HG03103 (cell line): Measurements from ENCODE around the gene ADAMTSL2.

ENCODE experiments used
- ATAC-seq: cut with Tn5 transposase; IDR thresholded peaks from one replicate; pipeline ENCODE4 v1.9.1; 2021; ENCODE audit warnings: low read depth; ENCODE audit not compliant: unreplicated experiment

Gene ADAMTSL2

DNA sequence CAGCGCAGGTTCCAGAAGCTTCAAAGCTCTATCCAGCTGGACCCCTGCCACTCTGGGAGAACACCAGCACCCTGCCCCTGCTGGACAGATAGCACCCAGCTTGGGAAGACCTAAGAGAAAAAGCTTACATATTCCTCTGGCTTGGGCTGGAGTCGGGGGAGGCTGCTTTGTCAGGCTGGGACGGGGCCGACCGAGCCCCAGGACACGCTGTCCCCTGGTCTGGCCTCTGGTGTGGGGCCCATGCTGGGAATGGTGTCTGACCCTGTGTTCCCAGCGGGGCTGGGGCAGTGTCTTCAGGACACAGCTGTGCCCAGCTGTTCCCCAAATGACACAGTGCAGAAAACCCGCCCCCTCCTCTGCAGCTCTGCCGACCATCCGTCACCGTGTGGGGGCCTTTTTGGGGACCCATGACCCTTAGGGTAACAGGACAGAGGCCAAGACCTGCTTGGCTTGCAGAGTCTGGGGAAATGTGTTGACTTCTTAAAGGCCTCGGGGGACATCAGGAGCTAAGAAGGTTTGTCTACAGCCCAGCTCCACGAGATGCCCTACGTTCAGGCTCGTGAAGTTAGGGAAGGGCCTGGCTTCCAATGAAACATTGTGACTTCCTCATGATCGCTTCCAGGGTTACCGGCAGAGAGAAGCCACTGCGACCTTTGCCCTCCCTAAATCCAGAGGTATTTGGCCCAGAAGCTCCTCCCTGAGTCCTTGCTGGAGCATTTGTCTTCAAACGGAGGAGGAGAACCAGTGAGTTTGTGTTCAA is 35.2 kb upstream of the ADAMTSL2 start:
- ATAC-seq: no peak

- no peak for ATAC-seq
Observed at GRCh38 chr9:133499892-133500270, 34.6 kb upstream of the ADAMTSL2 start.

DNA sequence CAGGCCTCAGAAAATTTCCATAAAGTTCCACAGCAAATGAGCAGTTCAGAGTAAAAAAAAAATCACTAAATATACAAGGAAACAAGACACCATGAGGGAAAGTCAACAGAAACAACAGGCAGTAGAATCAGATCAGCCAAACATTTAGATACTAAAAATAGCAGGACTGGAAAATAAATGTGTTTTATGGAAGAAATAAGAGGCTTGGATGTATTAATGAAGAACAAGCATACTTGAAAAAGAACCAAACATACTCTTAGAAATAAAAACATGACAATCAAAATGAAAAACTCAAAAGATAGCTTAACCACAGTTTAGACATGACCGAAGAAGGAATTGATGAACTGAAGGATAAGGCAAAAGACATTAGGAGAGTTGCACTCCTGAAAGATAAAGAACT is 32.4 kb upstream of the ADAMTSL2 start:
- no peak for ATAC-seq

GRCh38 chr9:133505186-133505830 is 29.2 kb upstream of the ADAMTSL2 start:
- no peak for ATAC-seq

DNA sequence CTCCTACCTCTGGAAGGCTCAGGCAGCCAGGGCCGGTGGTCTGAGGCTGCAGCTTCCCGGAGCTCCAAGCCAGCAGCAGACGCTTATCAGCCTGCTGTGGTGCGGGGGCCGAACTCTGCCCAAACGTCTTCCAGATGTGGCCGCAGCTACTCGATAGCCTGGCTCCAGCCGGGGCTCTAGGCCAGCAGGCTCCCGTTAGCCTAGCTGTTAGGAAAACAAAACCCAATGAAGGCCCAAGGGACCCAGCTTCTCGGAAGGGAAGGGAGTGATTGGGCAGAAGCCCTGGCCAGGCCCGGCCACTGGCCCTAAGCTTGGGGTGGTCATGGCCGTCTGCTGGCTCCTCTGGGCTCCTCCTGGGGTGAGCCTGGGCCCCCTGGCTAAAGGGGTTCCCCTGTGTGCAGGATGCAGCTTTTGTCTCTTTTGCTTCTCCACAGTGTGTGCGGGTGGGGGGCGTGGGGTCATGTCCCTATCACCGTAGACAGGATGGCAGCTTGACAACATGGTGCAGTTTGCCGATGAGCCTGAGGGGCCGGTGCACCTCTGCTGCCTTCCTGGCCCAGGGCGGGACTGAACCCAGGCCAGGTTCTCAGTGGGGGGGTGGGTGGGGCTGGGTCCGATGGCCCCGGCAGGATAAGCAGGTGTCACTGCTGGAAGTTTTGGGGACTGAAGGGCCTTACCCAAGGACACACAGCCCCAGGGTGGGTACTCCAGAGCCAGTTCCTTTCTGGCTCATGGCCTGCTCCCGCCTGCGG is 28.4 kb upstream of the ADAMTSL2 start:
- ATAC-seq: no peak

DNA sequence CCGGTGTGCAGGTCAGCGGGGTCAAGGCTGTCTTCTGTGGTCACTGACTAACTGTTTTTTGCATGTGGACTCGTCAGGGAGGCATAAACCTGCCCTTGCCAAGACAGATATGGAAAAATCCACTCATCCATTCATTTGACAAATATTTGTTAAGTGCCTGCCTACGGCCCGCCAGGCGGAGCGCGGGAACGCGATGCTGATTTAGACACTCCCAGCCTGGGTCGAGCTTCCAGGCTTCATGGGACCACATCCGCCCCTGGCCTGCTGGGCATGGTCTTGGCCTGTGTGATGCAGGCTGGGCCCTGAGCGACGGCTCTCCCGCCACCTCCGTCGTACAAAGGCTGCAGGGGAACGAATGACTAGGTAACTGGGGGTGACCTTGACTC is 27.9 kb upstream of the ADAMTSL2 start:
- no peak for ATAC-seq

DNA sequence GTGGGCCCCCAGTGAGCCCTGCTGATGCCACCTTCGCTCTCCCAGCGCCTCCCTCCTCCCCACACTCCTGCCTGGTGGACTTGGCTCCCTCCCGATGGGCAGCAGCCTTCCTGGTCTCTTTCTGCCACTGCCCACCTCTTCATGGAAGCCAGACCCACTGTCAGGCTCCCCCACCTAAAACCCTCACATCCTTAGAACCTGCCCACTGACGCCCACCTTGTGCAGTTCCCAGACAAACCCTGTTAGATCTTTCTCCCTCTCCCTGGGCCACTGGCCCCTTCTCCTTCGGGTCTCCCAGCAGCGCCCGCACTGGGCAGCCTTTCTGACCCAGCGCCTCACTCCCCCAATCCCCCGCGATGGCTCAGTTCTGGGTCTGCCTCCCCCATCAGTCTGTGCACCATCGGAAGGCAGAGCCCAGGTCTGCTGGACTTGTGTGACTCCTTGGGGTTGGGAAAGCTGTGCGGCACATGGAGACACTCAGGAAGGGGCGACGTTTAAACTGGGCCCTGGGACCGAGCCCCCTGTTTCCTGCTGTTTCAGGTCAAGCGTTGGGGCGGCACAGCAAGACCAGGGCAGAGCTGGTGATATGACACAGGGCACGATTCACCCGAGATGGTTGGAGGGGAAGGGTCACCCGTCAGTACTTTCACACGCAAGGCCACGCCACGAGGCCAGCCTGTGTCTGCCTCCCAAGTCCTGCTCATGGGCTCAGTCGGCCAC is 27.1 kb upstream of the ADAMTSL2 start:
- no peak for ATAC-seq

DNA sequence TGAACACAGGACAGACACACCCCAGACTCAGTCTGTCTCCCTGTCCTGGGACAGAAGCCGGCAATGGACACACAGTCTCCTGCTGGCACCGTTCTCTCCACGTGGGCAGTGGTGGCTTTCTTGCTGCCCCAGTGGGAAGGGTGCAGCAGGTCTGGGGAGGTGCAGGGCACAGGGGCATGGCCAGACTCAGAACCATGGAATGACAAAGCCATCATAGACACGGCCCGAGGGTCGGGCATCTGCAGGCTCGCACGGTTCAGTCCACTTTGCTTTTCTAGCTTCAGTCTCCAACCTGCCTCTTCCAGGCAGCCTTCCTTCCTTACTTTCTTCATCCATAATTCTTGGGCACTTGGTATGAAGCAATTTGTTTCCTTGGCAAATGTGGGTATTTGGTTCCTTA is 26.5 kb upstream of the ADAMTSL2 start:
- ATAC-seq: no peak

DNA sequence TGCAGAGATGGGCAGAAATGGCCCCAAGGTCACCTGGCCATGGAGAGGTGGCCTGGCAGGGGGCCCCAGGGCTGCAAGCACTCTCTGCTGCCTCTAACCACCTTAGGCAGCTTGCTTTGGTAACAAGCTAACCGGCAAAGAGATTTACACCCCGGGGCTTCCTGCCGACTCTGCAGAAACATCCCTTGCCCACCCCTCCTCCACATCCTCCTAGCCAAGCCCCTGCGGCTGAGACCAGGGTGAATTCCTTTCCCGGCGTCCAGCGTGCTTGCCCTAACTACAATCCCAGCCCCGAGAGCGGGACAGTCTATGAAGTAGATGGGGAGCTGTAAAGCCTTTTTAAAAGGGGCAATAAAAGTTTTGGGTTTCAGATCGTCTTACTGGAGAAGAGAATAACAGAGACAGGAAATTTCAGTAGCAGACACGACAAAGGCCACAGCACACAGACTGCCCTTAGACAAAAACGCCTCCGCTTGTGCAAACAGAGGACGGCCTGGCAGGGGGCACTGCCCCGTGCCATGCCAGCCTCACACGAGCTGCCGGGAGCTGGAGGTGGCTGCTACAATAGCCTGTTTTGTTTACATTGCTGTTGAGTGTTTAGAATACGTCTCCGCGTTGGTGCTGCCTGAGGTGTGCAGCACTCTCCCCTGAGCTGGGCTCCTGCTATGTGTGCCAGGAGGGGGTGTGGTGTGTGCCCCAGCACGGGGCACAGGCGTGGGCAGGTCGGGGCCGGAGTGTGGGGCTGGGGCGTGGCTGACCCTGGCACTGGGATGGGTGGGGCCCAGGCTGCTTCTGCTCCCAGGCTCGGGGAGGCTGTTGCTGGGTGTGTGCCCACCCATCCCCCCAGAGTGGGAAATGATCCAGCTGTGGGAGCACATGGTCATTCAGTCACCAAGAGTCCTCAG is 25.1 kb upstream of the ADAMTSL2 start:
- no peak for ATAC-seq

GRCh38 chr9:133510926-133511505 is 23.5 kb upstream of the ADAMTSL2 start:
- ATAC-seq: no peak

DNA sequence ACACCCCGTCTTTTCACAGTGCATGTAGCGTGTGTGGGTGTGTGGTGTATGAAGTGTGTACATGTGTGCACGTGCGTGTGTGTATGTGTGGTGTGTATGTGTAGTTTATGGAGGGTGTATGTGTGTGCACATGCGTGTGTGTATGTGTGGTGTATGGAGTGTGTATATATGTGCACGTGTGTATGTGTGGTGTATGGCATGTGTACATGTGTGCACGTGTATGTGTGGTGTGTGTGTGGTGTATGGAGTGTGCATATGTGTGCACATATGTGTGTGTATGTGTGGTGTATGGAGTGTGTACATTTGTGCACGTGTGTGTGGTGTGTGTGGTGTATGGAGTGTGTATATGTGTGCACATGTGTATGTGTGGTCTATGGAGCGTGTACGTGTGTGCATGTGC is 22.9 kb upstream of the ADAMTSL2 start:
- ATAC-seq: no peak

DNA sequence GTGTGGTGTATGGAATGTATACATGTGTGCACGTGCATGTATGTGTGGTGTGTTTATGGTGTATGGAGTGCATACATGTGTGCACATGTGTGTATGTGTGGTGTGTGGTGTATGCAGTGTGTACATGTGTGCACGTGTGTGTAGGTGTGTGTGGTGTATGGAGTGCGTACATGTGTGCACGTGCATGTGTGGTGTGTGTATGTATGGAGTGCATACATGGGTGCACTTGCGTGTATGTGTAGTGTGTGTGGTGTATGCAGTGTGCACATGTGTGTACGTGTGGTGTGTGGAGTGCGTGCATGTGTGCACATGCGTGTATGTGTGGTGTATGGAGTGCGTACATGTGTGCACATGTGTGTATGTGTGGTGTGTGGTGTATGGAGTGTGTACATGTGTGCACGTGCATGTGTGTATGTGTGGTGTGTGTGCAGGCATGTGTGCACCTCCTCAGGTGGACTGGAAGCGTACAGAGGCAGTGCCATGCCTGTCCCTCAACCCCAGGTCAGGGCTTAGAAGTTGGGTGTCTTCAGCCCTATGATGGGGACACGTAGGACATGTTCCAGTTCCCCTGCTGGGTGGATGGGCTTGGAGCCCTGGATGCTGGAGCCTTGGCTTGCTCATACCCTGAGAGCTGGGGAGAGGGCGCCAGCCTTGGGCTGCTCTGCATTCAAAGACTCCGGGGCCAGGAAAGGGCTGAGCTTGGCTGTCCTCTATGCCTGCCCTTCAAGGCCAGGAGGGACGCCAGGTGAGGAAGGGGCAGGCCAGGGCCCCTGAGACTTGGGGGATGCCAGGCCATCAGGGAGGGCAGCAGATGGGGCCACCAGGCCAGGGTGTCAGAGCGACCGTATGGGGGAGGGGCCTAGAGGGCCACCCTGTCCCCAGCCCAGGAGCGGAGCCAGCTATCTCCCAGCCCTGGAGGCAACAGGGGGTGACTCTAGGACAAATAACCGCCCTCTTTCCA is 22.0 kb upstream of the ADAMTSL2 start:
- ATAC-seq: no peak

GRCh38 chr9:133513214-133514100 is 21.0 kb upstream of the ADAMTSL2 start:
- ATAC-seq: no peak

DNA sequence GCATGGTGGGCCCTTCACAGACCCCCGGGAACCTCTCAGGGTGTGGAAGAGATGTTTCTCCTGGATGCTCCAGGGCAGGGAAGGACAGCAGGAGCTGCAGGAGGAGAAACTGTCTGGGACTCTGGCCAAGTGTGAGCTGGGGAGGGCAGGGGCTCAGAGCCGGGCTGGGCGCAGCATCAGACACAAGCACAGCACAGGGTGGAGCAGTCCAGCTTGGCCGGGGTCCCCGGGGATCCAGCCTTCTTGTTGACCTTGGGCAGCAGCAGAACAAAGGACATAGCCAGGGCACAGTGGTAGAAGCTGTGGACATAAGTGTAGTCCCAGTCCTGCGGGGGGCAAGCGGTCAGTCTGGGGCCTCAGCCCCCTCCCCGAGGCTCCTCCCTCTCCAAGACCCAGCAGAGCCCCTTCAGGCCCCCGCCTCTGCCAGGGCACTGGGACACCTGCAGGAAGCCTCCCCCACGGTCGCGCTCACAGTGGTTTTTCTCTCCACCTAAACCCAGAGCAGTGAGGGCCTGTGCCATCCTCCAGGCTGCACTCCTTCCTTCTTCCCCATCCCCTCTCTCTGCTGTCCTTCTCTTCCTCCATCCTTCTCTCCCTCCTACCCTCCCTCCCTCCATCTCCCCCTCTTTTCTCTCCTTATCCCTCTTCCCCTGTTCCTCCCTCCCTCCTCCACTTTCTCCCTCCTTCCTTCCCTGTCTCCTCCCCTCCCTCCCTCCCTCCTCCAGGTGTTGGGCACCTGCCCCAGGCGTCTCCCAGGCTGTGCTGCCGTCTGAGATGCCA is 19.9 kb upstream of the ADAMTSL2 start:
- no peak for ATAC-seq

- ATAC-seq: no peak
Observed at GRCh38 chr9:133515240-133515610, 19.3 kb upstream of the ADAMTSL2 start.

GRCh38 chr9:133515615-133516255 is 18.8 kb upstream of the ADAMTSL2 start:
- no peak for ATAC-seq
